Retinal pigment epithelial cell (primary cell): ENCODE results near the gene RPS21.

Experiments
- DNase-seq: peaks from one replicate; pipeline ENCODE4 v3.0.0-alpha.2; 2010; ENCODE audit warnings: low read depth
- H3K4me3 ChIP-seq: 2 replicates; pipeline ENCODE4 v1.5.1; 2011; ENCODE audit warnings: mild to moderate bottlenecking, low read length, control low read depth, moderate library complexity
- CTCF ChIP-seq: conservative IDR thresholded peaks from 2 replicates; pipeline ENCODE4 v1.5.1; 2011; ENCODE audit warnings: low read depth, low read length, control low read depth, inconsistent platforms

The RPS21 gene

GRCh38 chr20:62391165-62392076 is 4.5 kb downstream of the RPS21 start:
- no peak for TF ChIP-seq CTCF
- no peak overlapping the region for H3K4me3 ChIP-seq
- DNase-seq, result no peak

- TF ChIP-seq CTCF, result no peak
- H3K4me3 ChIP-seq, result no peak overlapping the region
- no peak for DNase-seq
These were observed 5.1 kb downstream of the RPS21 start for GRCh38 chr20:62392077-62392418.

- H3K4me3 ChIP-seq, result no peak overlapping the region
- no peak for TF ChIP-seq CTCF
- DNase-seq, result no peak
These were observed 5.9 kb downstream of the RPS21 start for GRCh38 chr20:62392621-62393334.

DNA sequence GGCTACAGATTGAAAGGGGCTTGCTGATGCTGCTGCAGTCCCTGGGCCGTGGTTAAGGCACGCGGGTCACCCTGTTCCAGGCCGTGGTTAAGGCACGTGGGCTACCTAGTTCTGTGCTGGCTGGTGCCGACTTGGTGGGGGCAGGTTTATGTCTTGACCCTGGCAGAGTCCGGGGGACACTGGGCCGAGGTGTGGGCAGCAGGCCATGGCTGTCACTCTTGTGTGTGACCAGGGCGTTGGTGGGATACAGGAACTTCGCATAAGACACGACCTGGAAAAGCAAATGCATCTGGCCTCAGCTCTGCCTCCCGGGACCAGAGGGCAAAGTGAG is 6.4 kb downstream of the RPS21 start:
- DNase-seq, result no peak
- no peak overlapping the region for H3K4me3 ChIP-seq
- no peak for TF ChIP-seq CTCF

GRCh38 chr20:62393830-62394229 is 6.9 kb downstream of the RPS21 start:
- TF ChIP-seq CTCF, result no peak
- DNase-seq, result no peak
- no peak overlapping the region for H3K4me3 ChIP-seq

DNA sequence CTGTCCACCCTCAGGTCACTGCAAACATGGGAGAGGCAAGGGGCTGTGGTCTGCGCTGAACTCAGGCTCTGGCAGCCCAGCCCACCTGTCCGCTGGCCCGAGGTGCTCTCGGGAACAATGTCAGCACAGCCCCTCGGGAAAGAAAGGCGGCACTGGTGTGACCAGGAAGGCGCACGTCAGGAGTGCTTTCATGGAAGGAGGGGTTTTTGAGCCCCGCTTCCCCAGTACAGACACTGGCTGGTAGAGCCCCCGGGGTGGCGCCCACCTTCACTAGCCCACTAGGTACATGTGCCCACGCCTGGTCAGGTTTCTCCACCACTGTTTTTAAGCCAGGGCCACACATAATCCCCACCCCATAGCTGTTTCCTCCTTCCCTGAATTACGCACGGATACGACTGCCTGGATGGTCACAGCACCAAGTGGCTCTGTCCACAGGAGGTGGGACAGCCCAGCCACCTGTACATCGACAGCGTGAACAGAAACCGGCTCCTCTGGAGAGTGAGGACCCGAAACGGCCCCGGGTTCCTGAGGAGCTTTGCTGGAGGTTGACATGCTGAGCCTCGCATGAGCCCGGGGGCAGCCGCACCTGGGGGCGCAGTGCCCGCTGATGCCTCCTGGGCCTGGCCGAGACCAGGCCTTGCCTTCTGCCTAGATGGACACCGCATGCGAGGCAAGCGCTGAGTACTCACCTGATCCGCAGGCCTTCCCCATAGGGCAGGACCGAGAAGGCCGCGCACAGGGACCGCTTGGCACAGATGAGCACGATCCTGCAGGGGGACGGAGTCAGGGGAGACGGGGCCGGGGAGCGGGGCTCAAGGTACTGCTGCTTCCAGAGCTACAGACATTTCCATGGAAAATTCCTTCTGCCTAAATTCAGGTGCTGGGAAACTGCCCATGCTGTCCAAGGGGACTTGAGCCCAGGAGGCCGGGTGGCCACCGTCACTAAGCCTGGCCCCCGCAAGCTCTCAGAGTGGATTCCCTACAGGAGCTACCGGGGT is 7.6 kb downstream of the RPS21 start:
- DNase-seq, result no peak
- no peak overlapping the region for H3K4me3 ChIP-seq
- no peak for TF ChIP-seq CTCF
